Ishikawa (cell line): ENCODE data around the gene NUP62CL.

Experiments used
- CREB1 ChIP-seq: IDR thresholded peaks from 2 replicates; pipeline ENCODE4 v1.6.1; 2012; ENCODE audit warnings: low read depth
- EGR1 ChIP-seq: IDR thresholded peaks from 2 replicates; pipeline ENCODE4 v1.6.1; 2012
- EP300 ChIP-seq: IDR thresholded peaks from 2 replicates; pipeline ENCODE4 v1.6.1; 2012; ENCODE audit warnings: borderline replicate concordance
- FOXM1 ChIP-seq: IDR thresholded peaks from 2 replicates; pipeline ENCODE4 v1.6.1; 2012; ENCODE audit warnings: low read depth, borderline replicate concordance
- NFIC ChIP-seq: IDR thresholded peaks from 2 replicates; pipeline ENCODE4 v1.6.1; 2012
- RAD21 ChIP-seq: IDR thresholded peaks from 2 replicates; pipeline ENCODE4 v1.6.1; 2012; ENCODE audit warnings: low read depth
- TAF1 ChIP-seq: IDR thresholded peaks from 2 replicates; pipeline ENCODE4 v1.6.1; 2012; ENCODE audit warnings: low read depth, mild to moderate bottlenecking
- TCF12 ChIP-seq: IDR thresholded peaks from 2 replicates; pipeline ENCODE4 v1.6.1; 2012; ENCODE audit warnings: low read depth
- TEAD4 ChIP-seq: IDR thresholded peaks from 2 replicates; pipeline ENCODE4 v1.6.1; 2012
- YY1 ChIP-seq: IDR thresholded peaks from 2 replicates; pipeline ENCODE4 v1.6.1; 2012; ENCODE audit warnings: low read depth
- ZBTB7A ChIP-seq: IDR thresholded peaks from 2 replicates; pipeline ENCODE4 v1.6.1; 2012; ENCODE audit warnings: low read depth
- TF ChIP-seq, protein P1 (sequence below): IDR thresholded peaks from 2 replicates; pipeline ENCODE4 v1.6.1; 2012
- TF ChIP-seq, protein P2 (sequence below): IDR thresholded peaks from 2 replicates; pipeline ENCODE4 v1.6.1; 2012
- TF ChIP-seq, protein P3 (sequence below): IDR thresholded peaks from 2 replicates; pipeline ENCODE4 v1.6.1; 2012; ENCODE audit warnings: low read depth, mild to moderate bottlenecking

DNA sequence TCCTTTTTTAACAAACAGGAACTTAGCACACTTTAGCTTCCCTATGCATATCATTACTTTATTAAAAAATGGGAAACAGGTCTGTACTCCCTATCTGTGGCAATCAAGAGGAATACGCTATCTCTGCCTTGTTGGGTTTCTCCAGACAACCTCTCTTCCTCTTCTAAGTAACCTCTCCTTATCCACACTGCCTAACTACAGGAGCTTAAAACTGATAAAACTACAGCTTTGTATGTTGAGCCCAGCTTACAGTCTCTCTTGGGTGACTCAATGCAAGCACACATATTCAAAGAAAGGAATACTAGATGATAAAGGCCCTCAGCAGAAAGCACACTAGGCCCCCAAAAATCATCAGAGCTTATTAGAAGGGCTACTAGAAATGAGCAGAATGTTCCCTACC lies 8.9 kb downstream of the NUP62CL start:
- TF ChIP-seq RAD21 (no peak), EP300 (no peak), NFIC (no peak), YY1 (no peak), TAF1 (no peak), FOXM1 (no peak), CREB1 (no peak), EGR1 (no peak), TCF12 (no peak), TEAD4 (no peak), ZBTB7A (no peak)
- TF ChIP-seq, protein P1, sequence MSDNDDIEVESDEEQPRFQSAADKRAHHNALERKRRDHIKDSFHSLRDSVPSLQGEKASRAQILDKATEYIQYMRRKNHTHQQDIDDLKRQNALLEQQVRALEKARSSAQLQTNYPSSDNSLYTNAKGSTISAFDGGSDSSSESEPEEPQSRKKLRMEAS = no peak
- TF ChIP-seq, protein P2, sequence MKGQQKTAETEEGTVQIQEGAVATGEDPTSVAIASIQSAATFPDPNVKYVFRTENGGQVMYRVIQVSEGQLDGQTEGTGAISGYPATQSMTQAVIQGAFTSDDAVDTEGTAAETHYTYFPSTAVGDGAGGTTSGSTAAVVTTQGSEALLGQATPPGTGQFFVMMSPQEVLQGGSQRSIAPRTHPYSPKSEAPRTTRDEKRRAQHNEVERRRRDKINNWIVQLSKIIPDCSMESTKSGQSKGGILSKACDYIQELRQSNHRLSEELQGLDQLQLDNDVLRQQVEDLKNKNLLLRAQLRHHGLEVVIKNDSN = no peak
- TF ChIP-seq, protein P3, sequence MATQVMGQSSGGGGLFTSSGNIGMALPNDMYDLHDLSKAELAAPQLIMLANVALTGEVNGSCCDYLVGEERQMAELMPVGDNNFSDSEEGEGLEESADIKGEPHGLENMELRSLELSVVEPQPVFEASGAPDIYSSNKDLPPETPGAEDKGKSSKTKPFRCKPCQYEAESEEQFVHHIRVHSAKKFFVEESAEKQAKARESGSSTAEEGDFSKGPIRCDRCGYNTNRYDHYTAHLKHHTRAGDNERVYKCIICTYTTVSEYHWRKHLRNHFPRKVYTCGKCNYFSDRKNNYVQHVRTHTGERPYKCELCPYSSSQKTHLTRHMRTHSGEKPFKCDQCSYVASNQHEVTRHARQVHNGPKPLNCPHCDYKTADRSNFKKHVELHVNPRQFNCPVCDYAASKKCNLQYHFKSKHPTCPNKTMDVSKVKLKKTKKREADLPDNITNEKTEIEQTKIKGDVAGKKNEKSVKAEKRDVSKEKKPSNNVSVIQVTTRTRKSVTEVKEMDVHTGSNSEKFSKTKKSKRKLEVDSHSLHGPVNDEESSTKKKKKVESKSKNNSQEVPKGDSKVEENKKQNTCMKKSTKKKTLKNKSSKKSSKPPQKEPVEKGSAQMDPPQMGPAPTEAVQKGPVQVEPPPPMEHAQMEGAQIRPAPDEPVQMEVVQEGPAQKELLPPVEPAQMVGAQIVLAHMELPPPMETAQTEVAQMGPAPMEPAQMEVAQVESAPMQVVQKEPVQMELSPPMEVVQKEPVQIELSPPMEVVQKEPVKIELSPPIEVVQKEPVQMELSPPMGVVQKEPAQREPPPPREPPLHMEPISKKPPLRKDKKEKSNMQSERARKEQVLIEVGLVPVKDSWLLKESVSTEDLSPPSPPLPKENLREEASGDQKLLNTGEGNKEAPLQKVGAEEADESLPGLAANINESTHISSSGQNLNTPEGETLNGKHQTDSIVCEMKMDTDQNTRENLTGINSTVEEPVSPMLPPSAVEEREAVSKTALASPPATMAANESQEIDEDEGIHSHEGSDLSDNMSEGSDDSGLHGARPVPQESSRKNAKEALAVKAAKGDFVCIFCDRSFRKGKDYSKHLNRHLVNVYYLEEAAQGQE = no peak
